Activated CD4-positive, alpha-beta memory T cell treated with anti-CD3 and anti-CD28 coated beads for 36 hours (primary cell): Measurements from ENCODE around the gene GINS2. TPM values are rescaled to one million over a fixed set of nuclear protein-coding genes. Genes with fewer than 3 reads are reported as not detected.

Experiments
- CTCF ChIA-PET: fragments of 350-600 bp; sonication (Branson Sonifier 250); formaldehyde crosslinking; loops from one replicate; lab custom pipeline; 2021; ENCODE audit warnings: antibody characterized with exemption, inconsistent platforms; lab: Charles Lee
- POLR2A ChIA-PET: fragments of 350-600 bp; sonication (Branson Sonifier 250); formaldehyde crosslinking; loops from one replicate; lab custom pipeline; 2021; ENCODE audit warnings: antibody characterized with exemption; lab: Charles Lee
- DNase-seq: peaks from one replicate; pipeline ENCODE4 v3.0.0-alpha.2; 2020
- H3K27ac Mint-ChIP-seq: one replicate; pipeline ENCODE4 v1.8.0; 2021; ENCODE audit warnings: mixed read lengths
- H3K27me3 Mint-ChIP-seq: one replicate; pipeline ENCODE4 v1.8.0; 2021; ENCODE audit warnings: mixed read lengths
- H3K36me3 Mint-ChIP-seq: one replicate; pipeline ENCODE4 v1.8.0; 2021; ENCODE audit warnings: mixed read lengths
- H3K4me1 Mint-ChIP-seq: one replicate; pipeline ENCODE4 v1.8.0; 2021; ENCODE audit warnings: low read depth, mixed read lengths
- H3K4me3 Mint-ChIP-seq: one replicate; pipeline ENCODE4 v1.8.0; 2021; ENCODE audit warnings: mild to moderate bottlenecking, mixed read lengths
- H3K9me3 Mint-ChIP-seq: one replicate; pipeline ENCODE4 v1.8.0; 2021; ENCODE audit warnings: mixed read lengths
- intact Hi-C: fragments of 100-400 bp; cut with micrococcal nuclease; formaldehyde crosslinking; loops from one replicate; pipeline ENCODE4 v1.15.1; 2023
- total RNA-seq, 2 experiments: library from RNA; stranded (reverse); gene quantifications; one replicate each; pipeline ENCODE4 v1.2.3, GENCODE V29; 2021

Gene GINS2
- total RNA-seq, 2 experiments from 2014 or later = 66.9 to 67.8 TPM

DNA sequence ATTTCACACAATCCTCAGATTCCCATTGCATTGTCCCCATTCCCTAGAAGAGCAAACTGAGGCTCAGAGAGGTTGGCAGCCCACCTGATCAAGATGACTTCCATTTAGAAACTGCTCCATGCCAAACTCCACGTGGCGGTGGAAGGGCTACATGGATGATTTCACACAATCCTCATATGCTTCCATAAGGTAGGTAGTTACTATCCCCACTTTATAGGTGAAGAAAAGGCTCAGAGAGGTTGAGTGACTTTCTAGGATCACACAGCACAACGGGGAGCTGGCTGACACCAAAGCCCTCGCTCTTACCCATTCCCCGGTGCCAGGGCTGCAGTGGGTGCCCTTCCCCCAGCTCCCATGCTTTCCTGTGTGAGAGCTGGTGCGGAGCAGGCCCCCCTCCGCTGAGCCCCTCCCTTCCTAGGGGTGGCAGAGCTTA lies 9.7 kb upstream of the GINS2 start:
- Mint-ChIP-seq H3K4me1 (no peaks in the 10 kb centered on the region), H3K4me3 (no peak overlapping the region), H3K27ac (no peak overlapping the region), H3K36me3 (no peaks in the 10 kb centered on the region), H3K27me3 (peaks cover 12% of the 10 kb centered on the region), H3K9me3 (peaks cover 7% of the 10 kb centered on the region)
- no peak for DNase-seq
- CTCF ChIA-PET = no interaction called here
- POLR2A ChIA-PET = no interaction called here
- intact Hi-C loops = no loop called here

DNA sequence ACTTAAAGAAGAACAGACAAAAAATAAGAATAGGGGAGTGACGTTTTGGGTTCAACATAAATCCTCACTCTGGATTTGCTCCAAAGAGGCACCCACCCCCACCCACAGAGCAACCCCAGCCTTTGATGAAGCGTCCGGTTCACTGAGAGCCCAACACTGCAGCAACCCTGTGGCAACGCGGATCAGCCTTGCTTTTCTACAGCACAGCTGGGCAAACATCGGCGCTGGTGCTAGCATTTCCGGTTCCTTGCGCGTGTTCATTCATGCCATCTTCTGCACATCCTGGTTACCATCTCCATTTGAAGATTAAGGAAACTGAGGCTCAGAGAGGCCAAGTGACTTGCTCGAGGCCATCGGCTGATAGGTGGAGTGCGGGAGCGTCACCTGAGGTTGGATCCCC lies 8.7 kb upstream of the GINS2 start:
- ChIA-PET CTCF (interaction anchor here (2.1 kb wide), 1 partner anchor 38 kb away, joined by 5 read pairs; no protein-coding TSS in a partner anchor), POLR2A (no interaction called here)
- no peak for DNase-seq
- Mint-ChIP-seq H3K4me3 (no peak overlapping the region), H3K27ac (no peak overlapping the region), H3K36me3 (no peaks in the 10 kb centered on the region), H3K4me1 (no peaks in the 10 kb centered on the region), H3K27me3 (peaks cover 12% of the 10 kb centered on the region), H3K9me3 (peaks cover 7% of the 10 kb centered on the region)
- intact Hi-C loops = no loop called here

DNA sequence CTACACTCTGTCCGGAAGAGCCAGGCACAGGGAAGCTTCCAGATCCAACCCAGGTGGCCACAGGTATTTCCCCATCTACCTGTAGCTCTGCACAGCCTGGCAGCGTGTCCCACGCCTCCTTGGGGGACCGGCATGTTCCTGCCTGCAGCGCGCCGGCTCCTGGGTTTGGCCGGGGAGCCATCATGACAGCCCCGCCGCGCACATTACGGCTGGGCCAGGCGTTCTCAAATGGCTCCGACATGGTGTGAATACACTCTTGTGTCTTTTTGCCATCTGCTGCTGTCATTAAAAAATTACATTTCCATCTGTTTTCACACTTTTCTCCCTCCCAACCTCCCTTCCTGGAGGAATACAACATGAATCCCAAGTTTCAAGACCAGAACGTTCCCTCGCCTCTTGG lies 8.0 kb upstream of the GINS2 start:
- no peak overlapping the region for H3K4me3 Mint-ChIP-seq
- no peaks in the 10 kb centered on the region for H3K36me3 Mint-ChIP-seq
- CTCF ChIA-PET = interaction anchor here (1.2 to 2.1 kb wide), 2 partner anchors 20 to 38 kb away, joined by 5 read pairs; no protein-coding TSS in a partner anchor
- no peak for DNase-seq
- H3K9me3 Mint-ChIP-seq = peaks cover 4% of the 10 kb centered on the region
- peaks cover 12% of the 10 kb centered on the region for H3K27me3 Mint-ChIP-seq
- no peak overlapping the region for H3K27ac Mint-ChIP-seq
- no peaks in the 10 kb centered on the region for H3K4me1 Mint-ChIP-seq
- POLR2A ChIA-PET = no interaction called here
- intact Hi-C loops = no loop called here

DNA sequence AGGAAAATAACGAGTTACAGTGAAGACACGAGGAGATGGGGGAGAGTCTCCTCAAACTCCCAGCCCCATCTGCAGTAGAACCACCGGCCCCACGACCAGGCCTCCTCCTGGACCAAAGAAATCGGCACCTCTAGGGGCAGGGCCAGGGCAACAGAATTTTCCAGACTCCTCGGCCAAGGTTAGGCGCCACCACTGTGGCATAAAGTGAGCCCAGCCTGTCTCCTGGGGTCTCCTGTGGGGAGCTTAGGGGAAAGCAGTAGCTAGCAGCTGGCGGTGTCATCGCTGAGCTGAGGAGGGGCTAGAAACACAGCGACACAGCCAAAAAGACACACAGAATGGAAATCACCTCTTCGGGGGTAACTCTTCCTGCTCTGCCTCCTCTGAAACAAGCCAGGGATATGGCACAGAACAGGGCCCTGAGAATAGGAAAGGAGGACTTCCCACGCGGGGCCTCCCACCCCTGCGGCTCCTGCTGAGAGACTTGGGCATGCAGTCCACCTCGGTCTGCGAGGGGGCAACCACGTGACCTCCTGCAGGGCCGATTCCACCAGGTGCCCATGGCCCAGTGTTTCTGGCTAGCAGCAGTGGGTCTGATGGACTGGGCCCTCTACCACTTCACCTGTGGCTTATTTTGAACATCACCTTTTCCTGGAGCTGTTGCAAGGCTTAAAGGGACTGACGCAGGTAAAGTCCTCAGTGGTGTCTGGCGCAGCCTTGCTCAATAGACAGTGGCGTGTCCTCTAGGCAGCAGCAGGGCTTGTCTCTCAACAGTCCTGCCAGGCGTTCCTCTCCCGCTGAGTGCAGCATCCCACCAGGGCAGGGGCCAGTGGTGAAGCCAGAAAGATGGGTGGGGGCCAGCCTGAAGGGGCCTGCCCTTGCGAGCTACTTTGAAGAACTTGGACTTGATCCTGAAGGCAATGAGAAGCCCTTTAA lies 6.7 kb upstream of the GINS2 start:
- DNase-seq = no peak
- Mint-ChIP-seq H3K9me3 (no peaks in the 10 kb centered on the region), H3K36me3 (no peaks in the 10 kb centered on the region), H3K27ac (no peak overlapping the region), H3K4me1 (no peaks in the 10 kb centered on the region), H3K27me3 (peaks cover 12% of the 10 kb centered on the region), H3K4me3 (no peak overlapping the region)
- CTCF ChIA-PET = interaction anchor here (1.2 kb wide), 1 partner anchor 22 kb away, joined by 5 read pairs; no protein-coding TSS in a partner anchor
- intact Hi-C loops = no loop called here
- POLR2A ChIA-PET = no interaction called here

- Mint-ChIP-seq H3K36me3 (peaks cover 11% of the 10 kb centered on the region), H3K27ac (no peak overlapping the region), H3K4me1 (peaks cover 15% of the 10 kb centered on the region), H3K4me3 (no peak overlapping the region), H3K9me3 (no peaks in the 10 kb centered on the region), H3K27me3 (peaks cover 5% of the 10 kb centered on the region)
- intact Hi-C loops = no loop called here
- CTCF ChIA-PET = interaction anchor here (1.4 kb wide), 1 partner anchor 27 kb away, joined by 6 read pairs; no protein-coding TSS in a partner anchor
- DNase-seq = no peak
- POLR2A ChIA-PET = no interaction called here
Measured at GRCh38 chr16:85690469-85691064, 1.8 kb upstream of the GINS2 start.

DNA sequence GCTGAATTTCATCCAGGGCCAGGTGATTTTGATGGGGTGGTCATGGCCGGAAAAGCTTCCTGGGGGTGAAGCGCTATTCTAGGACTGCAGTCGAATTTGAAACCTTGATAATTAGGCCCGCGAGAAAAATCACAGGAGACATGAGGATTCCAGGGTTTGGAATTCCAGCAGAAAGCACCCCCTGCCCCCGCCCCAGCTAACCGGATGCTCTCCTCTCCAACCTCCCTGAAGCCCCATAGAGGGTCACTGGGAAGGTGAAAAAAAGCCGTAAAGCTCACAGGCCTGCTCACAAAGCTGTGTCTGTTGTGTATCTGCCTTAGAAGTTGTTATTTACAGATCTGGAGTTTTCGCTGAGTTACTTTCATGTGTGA lies 1.2 kb upstream of the GINS2 start:
- intact Hi-C loops = loop anchor here (2.0 to 5.0 kb wide), 3 partner anchors 77 to 247 kb away; partner anchors contain the start of gene GSE1
- POLR2A ChIA-PET = interaction anchor here (1.4 kb wide), 1 partner anchor 22 kb away, joined by 3 read pairs; no protein-coding TSS in a partner anchor

GRCh38 chr16:85689285-85689949 lies 663 bp upstream of the GINS2 start:
- Mint-ChIP-seq H3K9me3 (no peaks in the 10 kb centered on the region), H3K27me3 (no peaks in the 10 kb centered on the region), H3K4me1 (peaks cover 15% of the 10 kb centered on the region), H3K4me3 (peak overlapping the region; percentile 66), H3K27ac (no peak overlapping the region), H3K36me3 (peaks cover 13% of the 10 kb centered on the region)
- DNase-seq = no peak
- ChIA-PET CTCF (interaction anchor here (1.0 to 1.4 kb wide), 3 partner anchors 28 to 75 kb away, joined by 3 to 6 read pairs (median 3); no protein-coding TSS in a partner anchor), POLR2A (interaction anchor here (1.4 kb wide), 1 partner anchor 22 kb away, joined by 3 read pairs; no protein-coding TSS in a partner anchor)
- intact Hi-C loops = loop anchor here (2.0 to 5.0 kb wide), 3 partner anchors 77 to 247 kb away; partner anchors contain the start of gene GSE1

More for the DNA sequence above, 1.2 kb upstream of the GINS2 start:
- CTCF ChIA-PET = interaction anchor here (1.4 kb wide), 1 partner anchor 28 kb away, joined by 6 read pairs; no protein-coding TSS in a partner anchor
- Mint-ChIP-seq H3K36me3 (peaks cover 11% of the 10 kb centered on the region), H3K27me3 (peaks cover 3% of the 10 kb centered on the region), H3K4me1 (peaks cover 15% of the 10 kb centered on the region), H3K4me3 (no peak overlapping the region), H3K9me3 (no peaks in the 10 kb centered on the region), H3K27ac (no peak overlapping the region)
- DNase-seq = no peak

DNA sequence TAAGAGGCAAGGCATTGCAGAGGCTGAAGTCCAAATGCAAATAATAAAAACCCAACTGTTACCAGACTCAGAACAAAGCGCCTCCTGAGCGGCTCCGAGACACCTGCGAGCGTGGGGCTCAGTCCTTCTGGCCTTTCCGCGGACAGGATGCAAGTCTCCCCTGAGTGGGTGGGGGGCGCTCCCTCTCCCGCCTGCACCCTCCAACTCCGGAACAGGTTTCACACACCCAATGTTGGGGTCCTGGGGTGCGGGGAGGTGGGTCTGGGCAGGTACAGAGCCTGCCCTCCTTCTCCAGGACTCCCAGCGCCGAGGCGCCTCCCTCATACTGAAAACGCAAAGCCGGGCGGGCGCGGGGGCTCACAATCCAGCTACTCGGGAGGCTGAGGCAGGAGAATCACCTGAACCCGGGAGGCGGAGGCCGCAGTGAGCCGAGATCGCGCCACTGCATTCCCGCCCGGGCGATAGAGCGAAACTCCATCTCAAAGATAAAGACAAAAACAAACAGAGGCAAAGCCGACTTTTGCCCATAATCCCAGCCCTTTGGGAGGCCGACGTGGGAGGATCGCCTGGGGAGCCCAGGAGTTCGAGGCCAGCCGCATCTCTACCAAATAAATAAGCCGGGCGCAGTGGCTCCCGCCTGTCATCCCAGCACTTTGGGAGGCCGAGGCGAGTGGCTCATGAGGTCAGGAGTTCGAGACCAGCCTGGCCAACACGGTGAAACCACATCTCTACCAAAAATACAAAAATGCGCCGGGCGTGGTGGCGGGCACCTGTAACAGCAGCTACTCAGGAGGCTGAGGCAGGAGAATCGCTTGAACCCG lies 893 bp downstream of the GINS2 start:
- H3K4me1 Mint-ChIP-seq = peaks cover 15% of the 10 kb centered on the region
- H3K27ac Mint-ChIP-seq = peak overlapping the region; percentile 67
- H3K36me3 Mint-ChIP-seq = peaks cover 24% of the 10 kb centered on the region
- DNase-seq = peak; percentile 40
- intact Hi-C loops = loop anchor here (2.0 to 5.0 kb wide), 3 partner anchors 75 to 249 kb away; partner anchors contain the start of gene GSE1
- H3K27me3 Mint-ChIP-seq = no peaks in the 10 kb centered on the region
- no peaks in the 10 kb centered on the region for H3K9me3 Mint-ChIP-seq
- H3K4me3 Mint-ChIP-seq = peak overlapping the region; percentile 88
- POLR2A ChIA-PET = no interaction called here
- CTCF ChIA-PET = interaction anchor here (1.0 kb wide), 1 partner anchor 73 kb away, joined by 3 read pairs; no protein-coding TSS in a partner anchor

GRCh38 chr16:85686912-85687591 lies 1.7 kb downstream of the GINS2 start:
- peaks cover 24% of the 10 kb centered on the region for H3K36me3 Mint-ChIP-seq
- peaks cover 15% of the 10 kb centered on the region for H3K4me1 Mint-ChIP-seq
- intact Hi-C loops = loop anchor here (5.0 kb wide), 1 partner anchor 130 kb away; no protein-coding TSS in a partner anchor
- H3K9me3 Mint-ChIP-seq = no peaks in the 10 kb centered on the region
- peak overlapping the region; percentile 88 for H3K4me3 Mint-ChIP-seq
- no peaks in the 10 kb centered on the region for H3K27me3 Mint-ChIP-seq
- POLR2A ChIA-PET = no interaction called here
- DNase-seq = peak; percentile 72
- peak overlapping the region; percentile 67 for H3K27ac Mint-ChIP-seq
- CTCF ChIA-PET = no interaction called here

DNA sequence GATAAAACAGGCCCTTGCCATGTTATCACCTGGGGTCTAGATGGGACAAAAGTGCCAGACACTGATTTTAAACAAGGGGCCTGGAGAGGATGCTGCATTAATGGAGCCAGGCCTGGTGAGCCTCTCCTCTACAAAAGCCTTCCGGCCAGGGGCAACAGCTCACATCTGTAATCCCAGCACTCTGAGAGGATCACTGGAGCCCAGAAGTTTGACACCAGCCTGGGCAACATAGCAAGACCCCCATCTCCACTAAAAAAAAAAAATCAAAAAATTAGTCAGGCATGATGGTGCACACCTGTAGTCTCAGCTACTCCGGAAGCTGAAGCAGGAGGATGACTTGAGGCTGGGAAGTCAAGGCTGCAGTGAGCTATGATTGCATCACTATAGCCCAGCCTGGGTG lies 3.5 kb downstream of the GINS2 start:
- Mint-ChIP-seq H3K27me3 (no peaks in the 10 kb centered on the region), H3K36me3 (peaks cover 36% of the 10 kb centered on the region), H3K27ac (no peak overlapping the region), H3K9me3 (no peaks in the 10 kb centered on the region), H3K4me1 (peaks cover 25% of the 10 kb centered on the region), H3K4me3 (no peak overlapping the region)
- intact Hi-C loops = loop anchor here (5.0 kb wide), 1 partner anchor 128 kb away; no protein-coding TSS in a partner anchor
- no peak for DNase-seq
- CTCF ChIA-PET = interaction anchor here (1.3 kb wide), 1 partner anchor 69 kb away, joined by 6 read pairs; no protein-coding TSS in a partner anchor
- POLR2A ChIA-PET = no interaction called here
